GM21723 (cell line): ENCODE results near the gene USP40.

Source experiments
- ATAC-seq: cut with Tn5 transposase; IDR thresholded peaks from one replicate; pipeline ENCODE4 v1.9.1; 2021; ENCODE audit warnings: mild to moderate bottlenecking, moderate library complexity; ENCODE audit not compliant: unreplicated experiment

Gene USP40

DNA sequence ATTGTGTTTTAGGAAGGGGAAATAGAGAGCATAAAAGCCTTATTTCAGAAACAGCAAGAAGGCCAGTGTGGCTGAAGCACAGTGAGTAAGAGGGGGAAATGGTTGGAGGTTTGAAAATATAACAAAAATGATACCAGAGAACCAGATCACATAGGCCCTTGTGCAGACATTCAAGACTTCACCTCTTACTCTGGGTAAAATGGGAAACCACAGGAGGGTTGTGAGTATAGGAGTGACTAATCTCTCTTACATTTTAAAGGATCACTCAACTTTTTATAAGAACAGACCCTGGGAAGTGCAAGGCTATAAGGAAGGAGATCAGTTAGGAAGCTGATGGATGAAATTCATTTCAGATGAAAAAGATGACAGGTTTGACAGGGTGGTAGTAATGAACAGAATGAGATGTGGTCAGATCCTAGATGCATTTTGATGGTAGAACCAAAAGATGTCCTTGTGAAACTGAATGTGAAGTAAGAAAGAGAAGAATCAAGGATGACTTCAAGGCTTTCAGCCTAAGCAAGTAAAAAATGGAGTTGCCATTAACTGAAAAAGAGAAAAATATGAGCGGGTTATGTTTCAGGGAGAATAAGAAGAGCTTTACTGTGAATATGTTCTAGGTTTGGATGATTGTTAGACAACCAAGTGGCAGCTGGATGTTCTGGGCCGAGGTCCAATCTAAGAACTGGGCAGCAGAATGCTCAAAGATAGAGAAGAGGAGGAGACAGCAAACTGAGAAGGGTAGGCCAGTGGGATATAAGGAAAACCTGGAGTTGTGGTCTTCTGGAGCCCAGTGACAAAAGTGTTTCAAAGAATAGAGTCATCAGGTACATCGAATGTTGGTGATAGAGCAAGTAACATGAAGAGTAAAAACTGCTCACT lies 65.1 kb downstream of the USP40 start:
- peak; percentile 54 for ATAC-seq

DNA sequence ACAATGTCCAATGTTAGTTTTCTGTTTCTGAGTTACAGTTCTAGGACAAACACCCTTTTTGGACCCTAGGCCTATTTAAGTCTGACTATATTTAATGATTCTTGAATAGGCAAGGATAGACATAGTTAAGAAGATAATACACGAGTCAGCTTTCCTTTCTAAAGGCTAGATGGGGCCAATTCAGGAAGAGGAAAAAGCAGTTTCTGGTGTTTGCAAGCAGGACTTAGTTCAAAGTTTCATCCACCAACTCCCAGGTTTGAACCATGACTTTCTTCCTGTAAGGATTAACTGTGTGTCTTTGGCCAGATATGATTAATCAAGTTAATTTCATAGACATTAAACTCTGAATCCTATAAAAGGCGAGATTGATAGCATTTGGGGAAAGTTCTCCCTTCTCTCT lies 66.7 kb downstream of the USP40 start:
- ATAC-seq, result no peak

DNA sequence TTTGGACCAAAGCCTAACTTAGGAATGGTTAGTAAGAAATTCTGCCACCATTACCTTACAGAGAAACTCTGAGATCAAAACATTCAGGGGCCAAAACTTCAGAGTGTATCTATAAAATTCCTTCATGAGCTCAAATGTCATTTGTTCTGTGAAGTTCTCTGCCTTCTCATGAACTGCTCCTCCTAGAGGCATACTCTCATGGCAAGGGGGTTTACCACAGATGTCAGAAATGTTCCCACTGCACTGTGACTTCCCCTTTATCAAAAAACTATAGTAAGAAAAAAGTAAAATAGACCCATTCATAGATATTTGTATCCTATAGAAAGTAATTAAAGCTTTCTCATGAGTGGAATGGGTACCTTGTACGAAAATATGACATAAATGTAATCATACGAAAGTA lies 68.5 kb downstream of the USP40 start:
- ATAC-seq, result no peak

DNA sequence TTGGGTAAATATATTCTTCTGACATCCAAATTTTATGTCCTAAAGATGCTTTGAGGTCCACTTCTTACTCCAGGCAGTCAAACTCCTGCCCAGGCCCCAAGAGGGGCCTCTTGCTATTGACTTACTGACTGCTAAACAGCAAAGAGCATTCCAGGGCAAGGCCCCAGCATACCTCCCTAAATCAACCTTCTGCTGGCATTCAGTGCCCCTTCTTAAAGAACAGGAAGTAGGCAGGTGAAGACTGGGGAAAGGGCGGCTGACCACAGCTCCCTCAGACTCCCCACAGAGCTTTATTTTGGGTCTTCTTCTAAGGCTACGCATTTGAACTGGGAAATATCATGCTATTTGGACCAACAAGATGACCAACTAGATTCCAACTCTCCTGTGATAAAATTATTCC lies 68.9 kb downstream of the USP40 start:
- no peak for ATAC-seq

DNA sequence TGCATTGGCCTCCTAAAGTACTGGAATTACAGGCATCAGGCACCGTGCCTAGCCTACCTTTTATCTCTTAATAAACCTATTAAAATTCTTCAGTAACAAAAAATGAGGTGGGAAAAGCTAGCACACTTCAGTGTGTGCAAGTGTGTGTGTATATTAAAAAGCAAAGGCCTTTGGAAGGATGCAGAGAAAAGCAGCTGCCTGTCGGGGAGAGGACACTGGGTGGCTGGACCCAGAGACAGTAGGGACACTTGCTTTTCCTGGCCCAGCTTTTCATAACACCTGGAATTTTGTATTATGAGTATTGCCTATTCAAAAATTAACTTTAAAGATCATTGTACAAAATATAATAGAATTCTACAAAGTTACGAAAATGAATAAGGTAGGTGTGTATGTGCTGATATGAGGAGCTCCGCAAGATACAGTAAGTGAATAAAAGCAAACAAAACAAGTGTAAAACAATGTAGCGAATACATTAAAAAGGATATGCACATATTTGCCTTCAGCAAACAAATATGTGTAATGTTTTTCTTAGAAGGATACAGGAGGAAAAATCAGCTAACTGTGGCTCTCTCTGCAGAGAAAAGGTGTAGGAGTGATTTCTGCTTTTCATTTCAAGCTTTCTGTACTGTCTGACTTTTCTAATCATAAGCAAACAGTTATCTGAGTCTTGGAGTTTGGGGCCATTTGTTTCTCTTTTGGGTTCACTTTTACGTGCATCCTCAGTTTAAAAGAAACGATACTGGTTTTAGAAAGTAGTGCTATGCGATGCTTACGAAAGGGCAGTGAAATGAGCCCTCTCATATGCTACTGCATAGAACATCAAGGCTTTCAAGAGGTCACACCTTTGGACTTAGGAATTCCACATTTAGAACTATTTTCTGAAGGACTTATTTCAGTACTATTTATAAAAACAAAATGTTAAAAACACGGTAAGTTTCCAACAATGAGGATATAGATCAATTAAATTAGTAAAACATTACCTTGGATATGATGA lies 70.8 kb downstream of the USP40 start:
- no peak for ATAC-seq

DNA sequence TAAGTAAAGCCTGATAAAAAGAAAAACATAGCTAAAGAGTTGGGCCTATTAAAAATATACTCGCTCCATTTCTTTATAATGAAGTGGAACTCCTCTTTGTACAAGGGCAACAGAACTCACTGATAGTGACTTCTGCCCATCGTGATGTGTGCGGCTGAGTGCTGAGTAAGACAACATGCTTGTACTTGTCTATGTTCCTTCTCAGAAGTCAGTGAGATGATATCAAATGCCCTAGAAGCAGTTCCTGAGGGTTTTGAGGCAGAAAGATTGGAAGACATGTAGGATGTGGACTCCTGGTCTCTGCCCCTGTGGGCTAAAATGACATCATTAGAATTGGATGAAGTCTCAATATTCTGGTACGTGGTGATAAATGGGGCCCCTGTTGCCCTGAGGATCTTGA lies 73.8 kb downstream of the USP40 start:
- ATAC-seq, result no peak

DNA sequence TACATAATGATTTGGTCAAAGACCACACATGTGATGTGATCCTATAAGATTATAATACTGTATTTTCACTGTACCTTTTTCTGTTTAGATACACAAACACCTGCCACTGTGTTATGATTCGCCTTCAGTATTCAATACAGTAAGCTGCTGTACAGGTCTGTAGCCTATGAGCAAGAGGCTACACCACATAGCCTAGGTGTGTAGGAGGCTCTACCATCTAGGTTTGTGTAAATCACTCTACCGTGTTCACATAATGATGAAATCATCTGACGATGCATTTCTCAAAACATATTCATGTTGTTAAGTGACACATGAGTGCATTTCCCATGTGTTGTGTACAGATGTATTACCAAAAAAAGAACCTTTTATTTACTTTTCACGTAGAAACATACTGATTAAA lies 74.5 kb downstream of the USP40 start:
- no peak for ATAC-seq

DNA sequence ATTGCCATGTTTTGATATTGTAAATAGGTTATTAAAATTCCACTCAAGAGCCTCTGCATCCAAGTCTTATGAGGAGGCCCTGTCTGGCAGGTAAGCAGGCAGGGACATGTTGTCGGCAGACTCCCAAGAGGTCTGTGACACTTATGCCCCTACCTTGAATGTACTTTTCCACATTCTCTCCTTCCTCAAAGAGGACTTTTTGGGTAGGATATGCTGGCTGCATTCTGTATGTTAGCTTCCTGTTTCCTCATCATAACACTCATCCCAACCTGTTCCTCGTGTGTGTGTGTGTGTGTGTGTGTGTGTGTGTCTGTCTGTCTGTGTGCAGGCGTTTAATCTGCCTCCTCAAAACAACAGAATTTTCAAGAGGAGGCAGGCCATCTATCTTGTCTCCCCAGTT lies 75.3 kb downstream of the USP40 start:
- ATAC-seq, result no peak

DNA sequence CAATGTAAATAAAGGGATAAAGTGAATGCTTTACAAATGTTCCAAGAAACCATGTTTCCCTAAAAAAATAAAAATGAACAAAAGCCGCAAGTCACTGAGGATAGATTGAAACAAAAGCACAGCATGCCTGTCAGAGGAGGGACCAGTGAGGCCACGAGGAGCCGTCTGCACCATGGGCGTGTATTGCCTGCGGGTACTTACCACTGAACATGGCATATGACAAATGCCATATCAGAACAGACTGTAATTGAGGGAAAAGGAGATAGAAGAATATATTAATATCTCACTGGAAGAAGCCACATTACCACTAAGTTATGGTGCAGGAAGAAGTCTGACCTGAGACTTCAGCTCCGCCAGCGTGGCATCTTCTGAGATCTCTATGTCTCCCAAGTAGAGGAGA lies 75.8 kb downstream of the USP40 start:
- ATAC-seq, result no peak

DNA sequence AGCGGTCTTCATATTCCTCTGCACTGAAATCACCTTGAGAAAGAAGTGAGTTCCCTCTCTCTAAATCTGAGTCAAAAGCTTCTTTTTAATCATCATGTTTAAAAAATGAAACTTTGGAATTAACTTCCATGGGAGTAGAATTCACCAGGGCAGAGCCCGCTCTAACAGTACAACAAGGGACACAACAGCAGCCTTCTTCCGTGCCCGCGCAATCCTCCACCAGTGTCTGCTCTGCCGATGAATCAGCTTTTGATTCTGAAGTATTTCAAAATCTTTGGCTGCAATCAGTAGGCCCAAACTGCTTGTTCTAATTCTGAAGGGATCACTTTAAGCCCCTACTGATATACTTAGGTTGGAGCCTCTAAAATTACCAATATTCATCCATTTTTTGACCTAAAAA lies 76.9 kb downstream of the USP40 start:
- no peak for ATAC-seq

DNA sequence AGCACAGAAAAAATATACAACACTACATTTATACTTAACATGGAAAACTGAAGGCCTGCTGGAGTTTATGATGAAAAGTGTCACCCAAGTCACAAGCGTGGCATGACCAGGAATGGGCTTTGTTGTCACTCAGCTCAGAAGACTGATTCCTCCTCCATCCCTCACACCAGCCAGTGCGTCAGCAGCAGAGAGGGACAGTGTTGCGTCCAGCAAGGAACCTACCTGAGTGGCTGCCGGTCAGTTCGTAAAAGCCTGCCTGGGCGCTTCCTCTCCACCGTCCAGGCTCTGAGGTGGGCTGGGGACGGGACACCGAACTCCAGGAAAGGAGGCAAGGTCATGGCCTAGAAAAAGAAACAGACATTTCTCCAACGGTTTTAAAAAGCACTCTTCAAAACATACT lies 77.4 kb downstream of the USP40 start:
- ATAC-seq, result no peak

DNA sequence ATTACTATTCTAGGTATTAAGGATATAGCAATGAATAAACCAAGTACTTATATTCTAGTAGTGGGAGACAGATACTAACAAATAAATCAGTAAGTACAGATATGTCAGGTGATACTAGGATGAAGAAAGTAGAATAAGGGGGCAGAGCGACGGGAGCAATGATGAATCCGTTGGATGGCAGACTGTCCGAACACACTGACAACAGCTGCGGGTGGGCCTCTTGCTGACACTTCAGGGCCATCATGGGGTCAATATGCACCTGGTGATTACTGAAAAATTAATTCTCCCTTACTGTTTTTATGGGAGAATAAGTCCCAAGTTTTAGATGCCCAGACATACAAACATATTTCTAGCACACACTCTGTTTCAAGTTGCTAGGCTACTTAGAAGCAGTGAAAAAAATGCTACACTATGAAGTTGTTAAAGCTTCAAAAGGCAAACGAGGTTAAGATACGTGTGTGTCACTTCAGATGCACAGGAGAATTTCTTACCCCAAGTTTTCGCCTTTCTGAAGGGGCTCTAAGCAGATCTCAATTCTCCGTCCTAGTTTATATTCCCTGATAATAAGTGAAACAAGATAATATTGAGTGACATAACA lies 78.7 kb downstream of the USP40 start:
- no peak for ATAC-seq

DNA sequence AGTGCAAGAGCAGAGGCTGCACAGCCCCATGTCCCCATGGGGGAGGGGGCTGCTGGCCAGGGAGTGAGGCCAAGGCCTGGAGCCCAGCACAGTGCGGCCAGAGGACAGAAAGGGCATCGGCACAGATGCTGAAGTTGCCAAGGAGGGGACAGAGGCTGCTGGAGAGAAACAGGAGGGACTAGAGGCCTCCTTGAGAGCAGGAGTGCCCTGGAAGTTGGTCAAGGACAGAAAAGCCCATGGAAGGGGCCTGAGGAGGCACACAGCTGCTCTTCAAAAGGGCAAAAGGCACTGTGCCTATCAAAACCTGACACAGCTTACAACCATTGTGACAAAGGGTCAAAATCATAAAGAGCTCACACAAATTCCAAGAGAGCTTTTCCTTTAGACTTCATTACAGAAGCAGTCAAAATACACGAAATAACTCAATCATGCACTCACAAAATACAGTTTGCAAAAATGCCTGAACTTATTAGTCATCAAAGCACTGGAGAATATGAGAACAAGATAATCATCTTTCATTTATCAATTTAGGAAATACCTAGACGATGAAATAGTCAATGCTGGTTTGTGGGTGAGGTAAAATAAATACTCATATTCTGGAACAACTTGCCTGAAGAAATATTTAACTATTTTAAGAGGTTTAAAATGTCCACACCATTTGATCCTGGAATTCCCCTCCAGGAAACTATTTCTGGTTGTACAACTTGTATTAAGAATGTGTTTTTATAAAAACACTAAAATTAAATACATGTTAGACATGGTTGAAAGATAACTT lies 79.6 kb downstream of the USP40 start:
- no peak for ATAC-seq

DNA sequence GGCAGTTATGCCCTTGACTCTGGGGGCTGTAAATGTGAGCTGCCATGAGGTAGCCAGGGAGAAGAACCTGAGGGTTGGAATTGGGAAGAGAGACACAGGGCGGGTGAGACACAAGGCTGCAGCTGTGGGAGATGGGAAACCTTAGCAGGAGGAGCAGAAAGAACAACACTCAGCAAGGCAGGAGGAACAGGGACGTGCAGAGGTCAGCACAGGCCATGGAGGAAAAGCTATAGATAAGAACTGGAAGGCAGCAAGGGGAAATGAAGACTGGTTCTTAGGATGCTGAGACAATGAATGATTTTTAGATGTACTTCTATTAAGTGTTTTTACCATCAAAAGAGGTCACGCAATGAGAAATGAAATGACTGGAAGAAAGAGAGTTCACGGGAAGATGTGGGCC lies 80.2 kb downstream of the USP40 start:
- ATAC-seq, result no peak

DNA sequence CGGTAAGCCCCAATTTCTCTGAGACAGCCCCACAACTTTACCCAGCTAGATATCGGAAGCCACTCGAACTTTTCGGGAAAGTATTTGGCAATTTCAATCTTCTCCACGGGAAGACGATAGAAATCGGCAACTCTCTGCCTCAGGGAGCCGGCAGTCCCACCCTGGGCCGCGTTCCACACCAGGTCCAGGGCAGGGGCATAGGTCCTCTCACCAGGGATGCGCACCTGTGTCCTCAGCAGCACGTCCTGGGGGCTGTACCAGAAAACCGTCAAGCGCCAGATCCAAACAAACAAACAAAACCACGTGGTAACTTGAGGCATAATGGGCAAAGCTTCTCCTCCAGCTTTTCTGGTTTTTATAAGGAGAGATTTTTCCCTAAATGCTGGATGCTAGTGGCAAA lies 80.9 kb downstream of the USP40 start:
- no peak for ATAC-seq

DNA sequence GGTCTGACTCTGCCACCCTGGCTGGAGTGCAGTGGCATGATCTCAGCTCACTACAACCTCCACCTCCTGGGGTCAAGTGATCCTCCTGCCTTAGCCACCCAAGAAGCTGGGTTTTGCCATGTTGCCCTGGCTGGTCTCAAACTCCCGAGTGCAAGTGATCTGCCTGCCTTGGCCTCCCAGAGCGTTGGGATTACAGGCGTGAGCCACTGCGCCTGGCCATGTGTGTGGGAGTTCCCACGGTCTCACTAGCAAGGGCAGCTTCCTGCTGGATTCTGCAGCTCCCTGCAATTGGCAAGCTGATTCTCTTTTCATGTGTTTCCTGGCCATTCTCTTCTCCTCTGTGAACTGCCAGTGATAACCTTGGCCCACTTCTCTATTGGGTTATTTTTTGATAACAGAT lies 84.0 kb downstream of the USP40 start:
- no peak for ATAC-seq

DNA sequence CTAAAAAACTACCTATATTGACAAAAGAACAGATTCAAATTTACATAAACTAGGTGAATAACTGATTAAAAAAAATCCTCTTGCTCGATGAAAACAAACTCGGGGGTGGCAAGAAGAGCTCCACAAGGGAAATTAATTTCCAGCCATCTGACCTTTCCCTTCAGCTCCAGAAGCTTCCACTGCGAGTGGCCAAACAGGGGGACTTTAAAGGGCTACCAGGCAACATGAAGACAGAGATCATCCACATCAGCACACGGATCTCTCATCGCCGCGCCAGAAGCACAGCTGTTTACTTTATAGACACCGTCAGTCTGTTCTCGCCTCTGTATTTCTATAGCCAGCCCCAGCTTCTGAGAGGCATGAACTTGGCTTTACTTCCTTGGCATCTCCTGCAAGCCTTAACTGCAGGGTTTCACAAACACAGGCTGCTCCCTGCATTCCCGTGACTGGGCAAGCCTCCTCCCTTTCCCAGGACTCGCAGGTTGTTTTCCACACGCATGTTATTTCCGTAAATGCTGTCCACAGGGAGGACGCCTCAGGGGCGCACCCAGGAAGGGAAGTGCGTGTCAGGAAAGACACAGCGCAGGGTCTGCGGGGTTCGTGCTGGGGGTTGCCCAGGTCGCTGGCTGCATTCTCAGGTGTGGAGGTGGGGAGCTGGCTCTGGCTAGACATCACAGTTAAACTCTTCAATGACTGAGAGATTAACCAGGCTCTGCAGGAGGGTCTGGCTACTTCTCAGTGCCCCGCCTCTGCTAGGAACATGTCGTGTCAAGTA lies 85.0 kb downstream of the USP40 start:
- no peak for ATAC-seq

DNA sequence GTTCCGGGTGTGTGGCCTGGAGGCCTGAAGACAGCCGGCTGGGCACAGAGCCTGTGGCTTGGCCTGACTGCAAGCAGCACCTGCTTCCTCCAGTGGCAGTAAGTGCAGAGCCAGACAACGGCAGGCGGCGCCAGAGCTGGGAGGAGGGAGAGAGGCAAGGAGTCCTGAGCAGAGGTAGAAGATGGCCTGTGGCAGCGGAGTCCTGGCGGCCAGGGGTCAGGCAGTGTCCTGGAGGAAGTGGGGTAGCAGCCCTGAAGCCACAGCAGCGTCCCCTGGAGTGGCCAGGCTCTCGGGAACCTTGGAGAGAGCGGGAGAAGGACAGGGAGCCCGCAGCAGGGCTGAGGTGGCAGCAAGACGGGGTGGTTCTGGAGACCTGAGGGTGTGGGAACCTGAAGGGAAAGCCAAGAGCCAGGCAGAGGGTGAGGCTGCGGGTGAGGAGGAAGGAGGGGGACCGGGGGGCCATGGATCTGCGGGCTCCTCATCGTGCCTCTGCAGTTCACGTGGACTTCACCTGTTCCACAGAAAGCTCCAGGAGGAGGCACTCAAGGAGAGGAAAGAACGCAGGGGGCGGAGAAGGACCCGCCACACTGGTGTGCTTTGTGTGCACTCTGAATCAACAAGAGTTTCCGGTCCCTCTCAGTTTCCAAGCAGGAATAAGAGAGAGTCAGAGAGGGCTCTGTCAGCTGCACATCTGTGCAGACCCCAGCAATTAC lies 85.9 kb downstream of the USP40 start:
- ATAC-seq, result no peak
